ENCODE data around the gene NFIX. TPM values are rescaled to one million over a fixed set of nuclear protein-coding genes. Genes with fewer than 3 reads are reported as not detected.
A peak's percentile ranks its signal among the peaks of the same experiment; 100 is the strongest.

The NFIX gene
- total and polyA plus RNA-seq, 7 experiments from 2014 or later, result 0.41 to 7.7 (median 5.9) TPM

- Histone ChIP-seq H3K4me3 (ENCODE audit: low read length) (peak within 1 kb of the TSS; percentile 63), H3K9me3 (ENCODE audit: control insufficient read depth in 2 of 3, low read length in 3 of 3) (no peaks in the 10 kb centered on the region), H3K4me1 (ENCODE audit: control insufficient read depth in 2 of 2, insufficient read depth in 2 of 2, low read length in 2 of 2) (peaks cover 53 to 56% of the 10 kb centered on the region in 2 donors), H3K27ac (ENCODE audit: low read depth, low read length) (peak within 1 kb of the TSS; percentile 67), H3K36me3 (ENCODE audit: control insufficient read depth in 2 of 3, insufficient read depth in 3 of 3, low read length in 3 of 3) (no peaks in the 10 kb centered on the region), H3K27me3 (ENCODE audit: control insufficient read depth in 2 of 2, insufficient read depth in 2 of 2, low read length in 2 of 2) (no peaks in the 10 kb centered on the region)
- intact Hi-C loops (cut with micrococcal nuclease), result no loop called here
- Mint-ChIP-seq H3K27ac (peak within 1 kb of the TSS; percentile 40 to 90 (median 78)), H3K27me3 (peaks cover 0 to 10% (median 6%) of the 10 kb centered on the region in 5 donors), H3K9me3 (peaks cover 0 to 4% (median 0%) of the 10 kb centered on the region in 11 donors), H3K4me3 (peak within 1 kb of the TSS; percentile 74 to 94 (median 82)), H3K36me3 (peaks cover 0 to 10% (median 0%) of the 10 kb centered on the region in 5 donors), H3K4me1 (peaks cover 4 to 49% (median 38%) of the 10 kb centered on the region in 7 donors)
- ATAC-seq (peak; percentile 57), DNase-seq (peak in 3 of 9 donors; percentile 23 to 44 (median 36))
- ChIA-PET CTCF (interaction anchor here (2.1 kb wide), 1 partner anchor 47 kb away, joined by 6 read pairs; no protein-coding TSS in a partner anchor), POLR2A (interaction anchor here (1.1 to 3.4 kb wide), 4 partner anchors 13 to 165 kb away, joined by 3 to 53 read pairs (median 26); partner anchors contain the start of genes CALR, IER2, NACC1 and STX10)
Observed at GRCh38 chr19:13102666-13103580, 107.6 kb downstream of the NFIX start, which contains the start of gene LYL1. LYL1 (minus strand) TSS chr19:13102858; CDS start chr19:13101171, 1,687 bp downstream.

GRCh38 chr19:13103581-13104359 is 108.5 kb downstream of the NFIX start:
- Mint-ChIP-seq H3K9me3 (peaks cover 0 to 4% (median 0%) of the 10 kb centered on the region in 11 donors), H3K36me3 (peaks cover 0 to 8% (median 0%) of the 10 kb centered on the region in 5 donors), H3K27ac (peak overlapping the region in 5 of 9 donors; percentile 5 to 94 (median 53)), H3K27me3 (peaks cover 0 to 3% (median 0%) of the 10 kb centered on the region in 5 donors), H3K4me1 (peaks cover 4 to 42% (median 31%) of the 10 kb centered on the region in 7 donors), H3K4me3 (peak overlapping the region; percentile 80 to 97 (median 93))
- POLR2A ChIA-PET, result interaction anchor here (0.6 to 3.4 kb wide), 9 partner anchors 8 to 213 kb away, joined by 3 to 53 read pairs (median 6); partner anchors contain the start of genes CALR, GCDH, IER2 and NACC1
- H3K9me3 ChIP-seq (ENCODE audit: control insufficient read depth in 2 of 3, low read length in 3 of 3), result no peaks in the 10 kb centered on the region
- H3K4me1 ChIP-seq (ENCODE audit: control insufficient read depth in 2 of 2, insufficient read depth in 2 of 2, low read length in 2 of 2), result peaks cover 50 to 53% of the 10 kb centered on the region in 2 donors
- no peak for ATAC-seq
- H3K27me3 ChIP-seq (ENCODE audit: control insufficient read depth in 2 of 2, insufficient read depth in 2 of 2, low read length in 2 of 2), result no peaks in the 10 kb centered on the region
- DNase-seq, result no peak
- intact Hi-C loops (cut with micrococcal nuclease), result loop anchor here (1.0 kb wide), 5 partner anchors 9 to 159 kb away; partner anchors contain the start of genes IER2 (in 1 of the 2), NACC1 (in 1 of the 2), STX10 (in 1 of the 2) and TRMT1 (in 1 of the 2)
- peak overlapping the region; percentile 74 for H3K27ac ChIP-seq (ENCODE audit: low read depth, low read length)
- H3K36me3 ChIP-seq (ENCODE audit: control insufficient read depth in 2 of 3, insufficient read depth in 3 of 3, low read length in 3 of 3), result peaks cover 0 to under 1% (median 0%) of the 10 kb centered on the region in 3 experiments
- H3K4me3 ChIP-seq (ENCODE audit: low read length), result peak overlapping the region; percentile 82
- CTCF ChIA-PET, result interaction anchor here (0.6 to 3.3 kb wide), 10 partner anchors 8 to 169 kb away, joined by 3 to 19 read pairs (median 4); partner anchors contain the start of genes NACC1 and TRMT1

DNA sequence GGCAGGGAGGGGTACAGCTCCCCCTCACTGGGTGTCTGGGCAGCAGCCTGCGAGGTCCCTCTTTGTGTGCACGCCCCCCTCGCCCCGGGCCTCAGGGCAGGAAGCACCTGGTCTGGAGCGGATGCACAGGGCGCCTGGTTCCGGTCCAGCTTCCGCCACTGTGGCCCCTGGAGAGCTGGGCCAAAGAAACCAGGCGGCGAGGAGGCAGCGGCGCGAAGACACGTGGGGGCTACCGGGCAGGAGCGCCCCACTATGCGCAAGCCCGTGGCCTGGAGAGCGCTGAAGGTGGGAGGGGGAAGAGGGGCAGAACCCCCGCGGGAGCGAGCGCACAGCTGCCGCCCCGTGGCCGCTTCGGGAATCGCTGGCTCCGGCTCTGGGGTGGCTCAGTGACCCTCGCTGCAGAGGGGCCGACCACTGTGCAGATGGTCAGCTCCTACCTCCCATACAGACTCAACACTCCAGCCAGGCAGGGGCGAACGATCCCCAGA is 109.1 kb downstream of the NFIX start:
- Mint-ChIP-seq H3K9me3 (peaks cover 0 to 4% (median 0%) of the 10 kb centered on the region in 11 donors), H3K4me3 (peak overlapping the region; percentile 80 to 97 (median 93)), H3K27me3 (peaks cover 0 to 3% (median 0%) of the 10 kb centered on the region in 5 donors), H3K4me1 (peaks cover 0 to 36% (median 30%) of the 10 kb centered on the region in 7 donors), H3K36me3 (peaks cover 0 to 8% (median 0%) of the 10 kb centered on the region in 5 donors), H3K27ac (peak overlapping the region; percentile 71 to 94 (median 87))
- Histone ChIP-seq H3K27ac (ENCODE audit: low read depth, low read length) (peak overlapping the region; percentile 74), H3K9me3 (ENCODE audit: control insufficient read depth in 2 of 3, low read length in 3 of 3) (no peaks in the 10 kb centered on the region), H3K36me3 (ENCODE audit: control insufficient read depth in 2 of 3, insufficient read depth in 3 of 3, low read length in 3 of 3) (peaks cover 0 to 6% (median 0%) of the 10 kb centered on the region in 3 experiments), H3K27me3 (ENCODE audit: control insufficient read depth in 2 of 2, insufficient read depth in 2 of 2, low read length in 2 of 2) (no peaks in the 10 kb centered on the region), H3K4me3 (ENCODE audit: low read length) (peak overlapping the region; percentile 82), H3K4me1 (ENCODE audit: control insufficient read depth in 2 of 2, insufficient read depth in 2 of 2, low read length in 2 of 2) (peaks cover 46 to 48% of the 10 kb centered on the region in 2 donors)
- DNase-seq (peak; percentile 48 to 78 (median 62)), ATAC-seq (peak; percentile 67)
- CTCF ChIA-PET, result interaction anchor here (0.6 to 3.3 kb wide), 13 partner anchors 9 to 170 kb away, joined by 3 to 19 read pairs (median 4); partner anchors contain the start of genes NACC1 and TRMT1
- intact Hi-C loops (cut with micrococcal nuclease), result loop anchor here (1.0 kb wide), 5 partner anchors 10 to 158 kb away; partner anchors contain the start of genes IER2 (in 1 of the 2), NACC1 (in 1 of the 2), STX10 (in 1 of the 2) and TRMT1 (in 1 of the 2)
- POLR2A ChIA-PET, result interaction anchor here (0.6 to 3.4 kb wide), 11 partner anchors 9 to 313 kb away, joined by 3 to 53 read pairs (median 5); partner anchors contain the start of genes GCDH, IER2, JUNB and NACC1

DNA sequence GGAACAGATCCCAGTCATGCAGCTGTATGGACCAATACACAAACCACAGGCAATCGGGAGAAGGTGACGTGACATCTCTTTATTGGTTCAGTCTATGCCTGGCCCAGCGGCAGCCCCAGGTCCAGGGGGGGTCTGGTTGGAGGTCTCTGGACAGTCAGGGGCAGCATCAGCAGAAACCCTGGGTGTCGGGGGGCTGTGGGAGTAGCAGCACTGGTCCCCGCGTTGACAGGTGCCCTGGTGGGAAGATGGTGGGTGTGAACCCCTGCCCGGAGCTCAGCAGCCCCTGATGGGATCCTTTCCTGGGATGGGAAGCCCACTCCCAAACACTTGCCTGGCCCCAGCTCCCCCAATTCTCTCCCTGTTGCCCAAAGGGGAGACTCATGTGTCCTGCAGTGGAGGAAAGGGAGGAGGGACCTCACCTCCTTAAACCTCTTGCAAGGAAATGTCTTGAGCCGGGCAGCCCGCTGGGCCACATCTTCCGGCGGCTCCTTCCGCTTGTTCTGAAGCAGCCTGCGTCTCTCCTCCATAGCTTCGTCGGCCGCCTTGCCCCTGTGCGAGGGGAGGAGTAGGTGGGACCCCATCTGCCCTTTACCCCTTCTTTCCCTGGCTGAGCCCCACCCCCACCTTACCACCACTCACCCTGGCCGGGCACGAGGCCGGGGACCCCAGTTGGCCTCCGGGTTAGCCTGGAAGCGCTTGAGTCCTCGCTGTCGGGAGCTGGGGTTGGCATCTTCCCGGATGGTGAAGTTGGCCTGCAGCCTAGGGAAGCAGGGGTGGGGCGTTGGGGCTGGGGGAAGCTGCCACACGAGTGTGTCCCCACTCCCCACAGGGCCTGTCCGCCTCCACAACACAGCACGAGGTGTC is 109.8 kb downstream of the NFIX start:
- Mint-ChIP-seq H3K4me1 (peaks cover 0 to 31% (median 25%) of the 10 kb centered on the region in 7 donors), H3K27me3 (peaks cover 0 to 2% (median 0%) of the 10 kb centered on the region in 5 donors), H3K4me3 (peak overlapping the region; percentile 80 to 97 (median 93)), H3K36me3 (peaks cover 0 to 7% (median 0%) of the 10 kb centered on the region in 5 donors), H3K9me3 (peaks cover 0 to 3% (median 0%) of the 10 kb centered on the region in 11 donors), H3K27ac (peak overlapping the region; percentile 71 to 94 (median 87))
- Histone ChIP-seq H3K4me1 (ENCODE audit: control insufficient read depth in 2 of 2, insufficient read depth in 2 of 2, low read length in 2 of 2) (peaks cover 41 to 42% of the 10 kb centered on the region in 2 donors), H3K27me3 (ENCODE audit: control insufficient read depth in 2 of 2, insufficient read depth in 2 of 2, low read length in 2 of 2) (no peaks in the 10 kb centered on the region), H3K27ac (ENCODE audit: low read depth, low read length) (peak overlapping the region; percentile 74), H3K9me3 (ENCODE audit: control insufficient read depth in 2 of 3, low read length in 3 of 3) (no peaks in the 10 kb centered on the region), H3K4me3 (ENCODE audit: low read length) (peak overlapping the region; percentile 82), H3K36me3 (ENCODE audit: control insufficient read depth in 2 of 3, insufficient read depth in 3 of 3, low read length in 3 of 3) (peaks cover 0 to 13% (median 0%) of the 10 kb centered on the region in 3 experiments)
- ChIA-PET POLR2A (interaction anchor here (0.6 to 3.4 kb wide), 14 partner anchors 9 to 314 kb away, joined by 3 to 53 read pairs (median 4); partner anchors contain the start of genes GCDH, IER2, JUNB and NACC1), CTCF (interaction anchor here (0.7 to 3.3 kb wide), 13 partner anchors 8 to 140 kb away, joined by 3 to 19 read pairs (median 4); partner anchors contain the start of genes NACC1 and TRMT1)
- intact Hi-C loops (cut with micrococcal nuclease), result loop anchor here (1.0 kb wide), 5 partner anchors 11 to 157 kb away; partner anchors contain the start of genes IER2 (in 1 of the 2), NACC1 (in 1 of the 2), STX10 (in 1 of the 2) and TRMT1 (in 1 of the 2)
- peak; percentile 43 for ATAC-seq
- DNase-seq, result peak in 3 of 9 donors; percentile 28 to 50 (median 35)

All from naive thymus-derived CD4-positive, alpha-beta T cell (primary cell).